NOMO-1 treated with DMSO at 0.1 percent for 48 hours (cell line): Measurements from ENCODE around the gene GAB2.
"Not testable (repeated sequence)": the region's sequence is repeated elsewhere in the genome, so short reads cannot be mapped to it uniquely, and the experiment has no call there.

Experiments used
- DNase-seq: peaks from one replicate; lab custom pipeline; 2025; ENCODE audit not compliant: unreplicated experiment; lab: John Stamatoyannopoulos, UW

Gene GAB2, protein sequence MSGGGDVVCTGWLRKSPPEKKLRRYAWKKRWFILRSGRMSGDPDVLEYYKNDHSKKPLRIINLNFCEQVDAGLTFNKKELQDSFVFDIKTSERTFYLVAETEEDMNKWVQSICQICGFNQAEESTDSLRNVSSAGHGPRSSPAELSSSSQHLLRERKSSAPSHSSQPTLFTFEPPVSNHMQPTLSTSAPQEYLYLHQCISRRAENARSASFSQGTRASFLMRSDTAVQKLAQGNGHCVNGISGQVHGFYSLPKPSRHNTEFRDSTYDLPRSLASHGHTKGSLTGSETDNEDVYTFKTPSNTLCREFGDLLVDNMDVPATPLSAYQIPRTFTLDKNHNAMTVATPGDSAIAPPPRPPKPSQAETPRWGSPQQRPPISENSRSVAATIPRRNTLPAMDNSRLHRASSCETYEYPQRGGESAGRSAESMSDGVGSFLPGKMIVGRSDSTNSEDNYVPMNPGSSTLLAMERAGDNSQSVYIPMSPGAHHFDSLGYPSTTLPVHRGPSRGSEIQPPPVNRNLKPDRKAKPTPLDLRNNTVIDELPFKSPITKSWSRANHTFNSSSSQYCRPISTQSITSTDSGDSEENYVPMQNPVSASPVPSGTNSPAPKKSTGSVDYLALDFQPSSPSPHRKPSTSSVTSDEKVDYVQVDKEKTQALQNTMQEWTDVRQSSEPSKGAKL

GRCh38 chr11:78417175-78417887 is at the start of gene GAB2:
Gene GAB2 (minus strand): TSS chr11:78417820. CDS start chr11:78417720, 100 bp downstream.
- DNase-seq, result no peak

DNA sequence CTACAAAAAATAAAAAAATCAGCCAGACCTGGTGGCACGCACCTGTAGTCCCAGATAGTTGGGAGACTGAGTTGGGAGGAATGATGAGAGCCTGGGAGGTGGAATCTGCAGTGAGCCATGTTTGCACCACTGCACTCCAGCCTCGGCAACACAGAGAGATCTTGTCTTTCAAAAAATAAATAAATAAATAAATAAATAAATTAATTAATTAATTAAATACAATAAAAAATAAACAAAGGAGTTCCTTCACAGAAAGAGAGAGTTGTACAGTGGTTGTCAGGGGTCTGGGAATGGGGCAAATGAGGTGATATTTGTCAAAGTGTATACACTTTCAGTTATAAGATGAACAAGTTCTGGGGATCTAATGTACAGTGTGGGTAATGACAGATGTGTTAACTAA is 49.8 kb upstream of the GAB2 start:
- no peak for DNase-seq

- no peak for DNase-seq
Observed at GRCh38 chr11:78465169-78465942, 47.7 kb upstream of the GAB2 start.

DNA sequence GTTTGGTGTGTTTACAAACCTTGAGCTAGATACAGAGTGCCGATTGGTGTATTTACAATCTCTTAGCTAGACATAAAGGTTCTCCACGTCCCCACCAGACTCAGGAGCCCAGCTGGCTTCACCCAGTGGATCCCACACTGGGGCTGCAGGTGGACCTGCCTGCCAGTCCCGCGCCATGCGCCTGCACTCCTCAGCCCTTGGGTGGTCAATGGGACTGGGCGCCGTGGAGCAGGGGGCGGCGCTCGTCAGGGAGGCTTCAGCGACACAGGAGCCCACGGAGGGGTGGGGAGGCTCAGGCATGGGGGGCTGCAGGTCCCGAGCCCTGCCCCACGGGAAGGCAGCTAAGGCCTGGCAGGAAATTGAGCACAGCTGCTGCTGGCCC is 47.2 kb upstream of the GAB2 start:
- DNase-seq, result not testable (repeated sequence)

GRCh38 chr11:78460471-78460870 is 42.9 kb upstream of the GAB2 start:
- no peak for DNase-seq

GRCh38 chr11:78459738-78460137 is 42.1 kb upstream of the GAB2 start:
- no peak for DNase-seq

DNA sequence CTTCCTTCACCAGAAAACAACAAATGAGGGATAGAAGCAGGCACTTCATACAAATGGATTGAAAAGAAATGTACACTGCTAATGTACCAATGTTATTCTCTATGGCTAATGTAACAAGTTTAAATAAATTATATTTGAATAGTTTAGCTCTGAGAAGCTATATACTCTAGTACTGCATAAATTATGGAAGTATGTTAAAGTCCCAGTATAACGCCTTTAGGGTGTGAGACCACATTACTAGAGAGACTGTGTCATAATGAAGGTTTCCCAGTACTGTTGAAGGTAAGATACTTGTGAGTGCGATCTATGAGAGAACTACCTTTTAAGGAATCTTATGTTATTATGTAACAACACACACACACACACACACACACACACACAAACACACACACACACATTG is 39.8 kb upstream of the GAB2 start:
- no peak for DNase-seq

DNA sequence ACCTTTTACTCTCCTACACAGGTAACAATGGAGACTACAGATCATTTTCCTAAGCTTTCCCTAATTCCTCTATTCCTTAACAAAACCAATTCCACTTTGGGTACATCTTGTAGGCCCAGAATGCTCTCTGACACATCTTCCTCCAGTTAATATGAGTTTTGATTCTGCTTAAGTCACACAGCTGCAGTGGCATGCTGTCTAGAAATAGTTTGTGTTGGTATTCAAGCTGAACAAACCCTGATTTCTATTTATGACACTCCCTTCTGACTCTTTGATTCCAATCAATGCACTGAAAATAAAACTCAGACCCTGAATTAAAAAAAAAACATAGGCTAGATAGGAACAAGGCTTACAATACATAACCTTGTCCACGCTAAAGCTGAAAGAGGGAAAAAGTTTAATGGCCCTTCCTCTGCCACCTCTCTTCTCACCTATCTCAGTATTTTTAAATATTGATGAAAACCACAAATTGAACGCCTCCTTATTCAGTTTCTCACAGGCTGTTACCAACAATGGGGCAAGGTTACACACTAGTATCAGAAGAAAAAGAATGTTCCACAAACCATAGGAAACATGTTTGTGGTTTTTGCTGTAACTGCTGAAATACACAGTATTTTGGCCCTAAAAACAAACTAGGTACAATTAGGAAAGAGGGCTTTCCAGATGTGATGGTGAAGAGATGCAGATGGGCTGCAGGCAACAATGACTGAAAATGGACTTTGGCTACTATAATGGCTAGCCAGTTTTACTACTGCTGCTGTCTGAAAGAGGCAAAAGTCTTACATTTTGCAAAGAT is 35.7 kb upstream of the GAB2 start:
- DNase-seq, result no peak

GRCh38 chr11:78451371-78452150 is 33.9 kb upstream of the GAB2 start:
- DNase-seq, result no peak

DNA sequence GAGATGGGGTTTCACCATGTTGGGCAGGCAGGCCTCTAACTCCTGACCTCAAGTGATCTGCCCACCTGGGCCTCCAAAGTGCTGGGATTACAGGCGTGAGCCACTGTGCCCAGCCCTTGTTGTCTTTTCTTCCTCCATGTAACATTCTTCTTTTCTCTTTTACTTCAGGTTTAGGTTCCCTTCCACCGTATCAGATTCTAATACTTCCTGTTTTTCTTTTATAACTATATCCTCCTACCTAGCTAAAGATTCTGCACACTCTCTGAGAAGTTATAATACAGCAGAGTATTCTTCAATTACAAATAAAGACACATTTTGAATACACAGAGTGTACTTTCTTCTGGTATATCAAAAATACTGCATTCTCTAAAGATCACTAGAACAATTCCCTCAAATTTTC is 33.2 kb upstream of the GAB2 start:
- no peak for DNase-seq

GRCh38 chr11:78449866-78450265 is 32.2 kb upstream of the GAB2 start:
- DNase-seq, result no peak

DNA sequence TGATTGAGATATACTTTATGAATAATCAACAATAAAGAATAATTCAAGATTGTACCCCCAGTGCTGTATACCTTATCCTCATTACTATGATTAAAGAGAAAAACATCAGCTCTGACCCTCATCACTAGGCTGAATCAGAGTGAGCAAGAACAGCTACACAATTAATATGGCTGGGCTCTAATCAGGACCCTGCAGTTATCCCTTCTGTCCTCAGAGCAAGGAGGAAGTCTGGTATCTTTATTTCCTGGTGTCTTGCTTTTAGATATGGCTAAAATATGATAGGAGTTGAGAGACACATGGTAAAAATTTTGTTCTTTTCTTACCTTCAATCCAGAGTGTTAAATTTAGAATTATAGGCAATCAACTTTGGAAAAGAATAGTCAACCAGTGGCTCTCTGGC is 28.6 kb upstream of the GAB2 start:
- no peak for DNase-seq

DNA sequence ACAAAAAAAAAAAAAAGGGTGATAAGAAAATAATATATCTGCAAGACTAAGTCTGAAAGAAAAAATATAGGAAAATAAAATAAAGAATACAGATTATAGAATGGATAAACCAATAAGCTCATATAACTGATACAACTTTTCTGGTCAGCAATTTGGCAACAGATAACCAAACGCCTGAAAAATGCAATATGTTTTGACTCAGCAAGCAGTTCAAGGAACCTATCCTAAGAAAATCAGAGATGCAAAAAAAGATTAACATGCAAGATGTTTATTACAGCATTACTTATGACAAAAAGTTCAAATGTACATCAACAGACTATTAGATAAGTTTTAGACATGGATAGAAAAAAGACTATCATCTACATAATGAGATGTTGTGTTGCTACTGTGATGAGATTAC is 27.1 kb upstream of the GAB2 start:
- DNase-seq, result no peak

DNA sequence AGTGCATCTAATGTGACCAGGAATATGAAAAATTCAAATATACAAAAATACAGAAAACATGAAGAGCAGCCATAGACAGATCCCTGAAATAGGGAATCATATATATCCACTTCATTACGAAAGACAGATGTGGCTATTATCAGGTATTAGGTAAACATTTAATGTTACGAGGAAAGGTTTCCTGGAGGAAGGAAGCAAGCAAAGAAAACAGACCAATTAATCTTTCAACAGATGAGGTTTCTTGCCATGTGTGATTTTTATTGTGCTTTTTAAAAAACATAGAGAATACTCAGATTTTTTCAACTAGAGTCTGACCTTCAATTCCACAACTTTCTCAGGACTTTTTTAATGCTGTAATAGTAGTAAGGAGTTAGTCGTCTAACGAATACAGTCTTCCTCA is 24.3 kb upstream of the GAB2 start:
- no peak for DNase-seq

GRCh38 chr11:78438298-78438975 is 20.8 kb upstream of the GAB2 start:
- DNase-seq, result peak; percentile 34

DNA sequence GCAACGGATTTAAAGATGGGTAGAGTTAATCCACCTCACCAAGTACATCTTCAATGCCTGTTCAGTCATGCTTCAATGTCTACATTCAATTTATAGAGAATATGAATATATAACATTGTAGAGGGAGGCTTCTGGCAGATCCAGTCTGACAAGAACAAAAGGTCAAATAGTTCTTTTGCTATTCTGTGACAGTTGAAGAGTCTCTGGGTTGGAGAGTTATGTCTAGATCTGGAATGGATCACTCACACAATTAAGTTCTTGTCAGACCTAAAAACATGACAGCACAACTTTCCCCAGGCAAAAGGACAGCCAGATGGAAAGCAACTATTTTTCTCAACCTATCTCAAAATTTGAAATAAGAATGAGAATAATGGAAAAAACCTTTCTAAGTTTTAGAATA is 15.3 kb upstream of the GAB2 start:
- no peak for DNase-seq

DNA sequence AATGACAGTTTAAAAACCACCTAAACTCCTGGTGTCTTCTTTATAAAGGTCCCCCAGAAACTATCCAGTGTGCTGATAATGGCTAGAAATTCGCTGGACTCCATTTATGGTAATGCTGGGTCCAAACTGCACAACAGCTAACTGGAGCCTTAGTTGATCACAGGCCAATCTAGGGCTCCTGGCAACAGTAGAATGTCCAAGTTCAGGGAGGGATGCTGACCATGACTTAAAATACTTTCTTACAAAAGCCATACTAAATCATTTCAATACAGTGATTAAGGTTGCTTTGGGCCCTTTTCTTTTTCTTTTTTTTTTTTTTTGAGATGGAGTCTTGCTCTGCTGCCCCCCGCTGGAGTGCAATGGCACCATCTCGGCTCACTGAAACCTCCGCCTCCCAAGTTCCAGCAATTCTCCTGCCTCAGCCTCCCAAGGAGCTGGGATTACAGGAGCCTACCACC is 14.5 kb upstream of the GAB2 start:
- no peak for DNase-seq

DNA sequence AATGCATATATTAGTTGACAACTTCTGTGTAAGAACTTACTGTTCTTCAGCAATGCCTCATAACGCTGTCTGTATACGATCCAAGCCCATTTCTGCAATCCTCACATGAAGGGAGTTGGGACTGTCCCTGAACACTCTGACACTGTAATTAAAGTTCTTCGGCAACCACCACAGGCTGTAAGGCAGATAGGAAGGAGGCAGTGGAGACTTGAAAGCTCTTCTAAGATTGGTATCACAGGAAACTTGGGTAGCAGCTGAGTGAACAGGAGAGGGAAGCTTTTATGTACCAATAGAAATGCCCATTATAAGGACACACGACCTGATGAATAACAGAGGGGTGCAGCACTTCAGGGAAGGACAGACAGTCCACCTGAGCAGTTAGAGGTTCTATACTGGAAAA is 12.0 kb upstream of the GAB2 start:
- no peak for DNase-seq

DNA sequence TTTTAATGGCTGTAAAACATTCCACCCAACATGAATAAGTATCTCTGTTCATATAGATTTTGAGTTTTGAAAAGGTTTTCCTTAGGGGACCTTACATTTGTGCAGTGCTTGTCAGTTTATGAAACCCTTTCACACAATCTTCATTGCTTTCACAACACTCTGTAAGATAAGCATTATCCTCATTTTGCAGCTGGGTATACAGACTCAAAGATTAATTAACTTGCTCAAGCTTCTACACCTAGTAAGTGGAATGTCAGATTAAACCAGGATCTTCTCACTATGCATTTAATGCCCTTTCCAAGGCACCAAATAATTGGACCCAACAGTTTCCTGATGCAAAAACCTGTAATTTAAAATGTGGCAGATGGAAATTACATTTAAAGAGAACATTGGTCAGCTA is 11.6 kb upstream of the GAB2 start:
- no peak for DNase-seq
